ENCODE data around the gene PTPRD. TPM values are rescaled to one million over a fixed set of nuclear protein-coding genes. Genes with fewer than 3 reads are reported as not detected.

PTPRD gene
- total and polyA plus RNA-seq, 2 donors (not counting 1 experiment from before 2014, with no cell fraction given), result 0.35 to 4.8 TPM

- peak; percentile 4 to 84 for DNase-seq (ENCODE audit: low read depth in 2 of 2)
- no peak overlapping the region for H3K9ac ChIP-seq (ENCODE audit: insufficient read depth, low read length)
- TF ChIP-seq CTCF (conservative IDR thresholded peaks at IDR 0.05 in 1 of 2, IDR thresholded peaks at IDR 0.05 in 1 of 2; ENCODE audit: low read depth in 1 of 2, low read length in 2 of 2) (no peak), EZH2 (IDR thresholded peaks at IDR 0.05; ENCODE audit: low read length, missing control alignments) (no peak)
- H3K4me2 ChIP-seq (ENCODE audit: extremely low read depth, insufficient read depth, low read length), result no peak overlapping the region
- H2AFZ ChIP-seq (ENCODE audit: low read length), result no peak overlapping the region
- H3K27ac ChIP-seq (ENCODE audit: insufficient read depth, low read length), result no peak overlapping the region
- H4K20me1 ChIP-seq (ENCODE audit: control insufficient read depth, extremely low read depth, insufficient read depth, low read length), result no peaks in the 10 kb centered on the region
- H3K79me2 ChIP-seq (ENCODE audit: control insufficient read depth, insufficient read depth, low read length), result no peaks in the 10 kb centered on the region
- no peaks in the 10 kb centered on the region for H3K36me3 ChIP-seq (ENCODE audit: control insufficient read depth, insufficient read depth, low read length)
- H3K27me3 ChIP-seq (ENCODE audit: control insufficient read depth, insufficient read depth, low read length), result no peaks in the 10 kb centered on the region
- no peaks in the 10 kb centered on the region for H3K9me3 ChIP-seq (ENCODE audit: control insufficient read depth, insufficient read depth, low read depth, low read length)
- no peak overlapping the region for H3K4me3 ChIP-seq (replicated peaks in 1 of 4; ENCODE audit: control extremely low read depth in 1 of 4, insufficient read depth in 1 of 4, low read depth in 3 of 4, low read length in 4 of 4)
- H3K4me1 ChIP-seq (ENCODE audit: control insufficient read depth, extremely low read depth, insufficient read depth, low read length), result no peaks in the 10 kb centered on the region
These were observed 2056.9 kb downstream of the PTPRD start for GRCh38 chr9:8555762-8556500.

GRCh38 chr9:8553444-8553843 lies 2059.4 kb downstream of the PTPRD start:
- Histone ChIP-seq H4K20me1 (ENCODE audit: control insufficient read depth, extremely low read depth, insufficient read depth, low read length) (no peaks in the 10 kb centered on the region), H3K4me2 (ENCODE audit: extremely low read depth, insufficient read depth, low read length) (no peak overlapping the region), H3K27me3 (ENCODE audit: control insufficient read depth, insufficient read depth, low read length) (no peaks in the 10 kb centered on the region), H2AFZ (ENCODE audit: low read length) (no peak overlapping the region), H3K9ac (ENCODE audit: insufficient read depth, low read length) (no peak overlapping the region), H3K9me3 (ENCODE audit: control insufficient read depth, insufficient read depth, low read depth, low read length) (no peaks in the 10 kb centered on the region), H3K36me3 (ENCODE audit: control insufficient read depth, insufficient read depth, low read length) (no peaks in the 10 kb centered on the region), H3K4me1 (ENCODE audit: control insufficient read depth, extremely low read depth, insufficient read depth, low read length) (no peaks in the 10 kb centered on the region), H3K27ac (ENCODE audit: insufficient read depth, low read length) (no peak overlapping the region), H3K79me2 (ENCODE audit: control insufficient read depth, insufficient read depth, low read length) (no peaks in the 10 kb centered on the region), H3K4me3 (replicated peaks in 1 of 4; ENCODE audit: control extremely low read depth in 1 of 4, insufficient read depth in 1 of 4, low read depth in 3 of 4, low read length in 4 of 4) (no peak overlapping the region)
- no peak for DNase-seq (ENCODE audit: low read depth in 2 of 2)
- TF ChIP-seq EZH2 (IDR thresholded peaks at IDR 0.05; ENCODE audit: low read length, missing control alignments) (no peak), CTCF (conservative IDR thresholded peaks at IDR 0.05 in 1 of 2, IDR thresholded peaks at IDR 0.05 in 1 of 2; ENCODE audit: low read depth in 1 of 2, low read length in 2 of 2) (no peak)

GRCh38 chr9:8552732-8553131 lies 2060.1 kb downstream of the PTPRD start:
- no peak for DNase-seq (ENCODE audit: low read depth in 2 of 2)
- H3K9ac ChIP-seq (ENCODE audit: insufficient read depth, low read length), result no peak overlapping the region
- no peak for TF ChIP-seq EZH2 (IDR thresholded peaks at IDR 0.05; ENCODE audit: low read length, missing control alignments)
- H3K9me3 ChIP-seq (ENCODE audit: control insufficient read depth, insufficient read depth, low read depth, low read length), result no peaks in the 10 kb centered on the region
- H3K79me2 ChIP-seq (ENCODE audit: control insufficient read depth, insufficient read depth, low read length), result no peaks in the 10 kb centered on the region
- H3K4me2 ChIP-seq (ENCODE audit: extremely low read depth, insufficient read depth, low read length), result no peak overlapping the region
- no peak overlapping the region for H3K4me3 ChIP-seq (replicated peaks in 1 of 4; ENCODE audit: control extremely low read depth in 1 of 4, insufficient read depth in 1 of 4, low read depth in 3 of 4, low read length in 4 of 4)
- H2AFZ ChIP-seq (ENCODE audit: low read length), result no peak overlapping the region
- H3K36me3 ChIP-seq (ENCODE audit: control insufficient read depth, insufficient read depth, low read length), result no peaks in the 10 kb centered on the region
- no peaks in the 10 kb centered on the region for H4K20me1 ChIP-seq (ENCODE audit: control insufficient read depth, extremely low read depth, insufficient read depth, low read length)
- no peaks in the 10 kb centered on the region for H3K4me1 ChIP-seq (ENCODE audit: control insufficient read depth, extremely low read depth, insufficient read depth, low read length)
- H3K27ac ChIP-seq (ENCODE audit: insufficient read depth, low read length), result no peak overlapping the region
- H3K27me3 ChIP-seq (ENCODE audit: control insufficient read depth, insufficient read depth, low read length), result no peaks in the 10 kb centered on the region

Data from fibroblast of lung (primary cell).